M059J (cell line): ENCODE results near the gene CDRT4. TPM values are rescaled to one million over a fixed set of nuclear protein-coding genes. Genes with fewer than 3 reads are reported as not detected.
"Not testable (repeated sequence)": the region's sequence is repeated elsewhere in the genome, so short reads cannot be mapped to it uniquely, and the experiment has no call there.

ENCODE experiments used
- DNase-seq: peaks from one replicate; pipeline ENCODE4 v3.0.0-alpha.2; 2012; ENCODE audit warnings: low read depth
- total RNA-seq: library from RNA; depleted of rRNA; stranded (reverse); fragments of >200 nt; shearing (Covaris generic); gene quantifications from 2 replicates; pipeline ENCODE4 v1.2.3, GENCODE V29; 2014

The CDRT4 gene
- total RNA-seq, 1 experiment from 2014 or later: 0.59 TPM

DNA sequence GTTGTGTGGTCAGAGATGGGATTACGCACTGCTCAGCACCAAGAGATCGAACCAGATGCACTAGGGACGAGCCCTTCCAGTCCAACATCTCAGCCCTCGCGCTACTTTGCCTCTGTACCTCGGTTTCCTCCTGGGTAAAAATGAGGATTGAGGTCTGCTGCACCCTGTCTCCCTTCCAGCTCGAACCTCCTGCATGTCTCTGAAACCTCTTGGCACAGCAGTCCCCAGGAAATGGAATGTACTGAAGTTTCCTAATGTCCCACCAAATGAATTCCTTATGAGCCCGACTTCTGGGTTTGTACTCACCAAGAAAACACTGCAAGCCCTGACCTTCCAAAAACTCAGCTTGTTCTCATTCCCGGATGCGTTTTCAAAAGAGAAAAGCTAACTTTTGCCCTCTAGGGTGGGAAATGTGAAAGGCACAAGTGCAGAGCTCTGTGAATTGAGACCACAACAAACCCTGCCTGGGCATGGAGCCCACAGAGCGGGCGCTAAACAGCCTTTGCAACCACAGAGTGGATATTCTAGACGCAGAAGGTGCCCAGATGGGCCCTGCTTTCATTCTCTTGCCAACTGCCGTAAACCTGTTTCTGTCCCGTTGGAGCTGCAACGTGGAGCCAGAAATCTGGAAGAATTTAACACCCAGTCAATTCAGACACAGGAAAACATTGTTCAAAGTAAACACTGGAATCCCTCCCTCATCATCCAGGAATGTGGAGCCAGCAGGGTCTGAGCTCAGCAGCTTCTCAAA, 10.3 kb downstream of the CDRT4 start:
- DNase-seq: peak; percentile 85

DNA sequence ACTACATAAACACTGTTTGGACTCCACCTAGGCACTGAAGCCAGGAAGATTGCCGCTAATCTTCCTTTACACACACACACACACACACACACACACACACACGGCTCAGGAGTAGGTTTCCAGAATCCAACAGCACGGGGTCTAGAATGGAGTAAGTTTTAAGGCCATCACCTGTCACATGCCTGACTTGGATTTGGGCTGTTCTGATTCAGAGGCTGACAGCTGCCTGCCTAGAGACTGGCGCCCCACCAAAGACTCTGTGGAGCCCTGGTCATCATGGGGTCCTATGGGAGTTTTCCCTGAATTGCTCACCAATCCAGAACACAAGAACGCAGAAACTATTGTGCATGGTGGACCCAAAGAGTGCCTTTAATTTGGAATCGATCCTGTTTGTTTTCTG, 10.9 kb downstream of the CDRT4 start:
- no peak for DNase-seq

DNA sequence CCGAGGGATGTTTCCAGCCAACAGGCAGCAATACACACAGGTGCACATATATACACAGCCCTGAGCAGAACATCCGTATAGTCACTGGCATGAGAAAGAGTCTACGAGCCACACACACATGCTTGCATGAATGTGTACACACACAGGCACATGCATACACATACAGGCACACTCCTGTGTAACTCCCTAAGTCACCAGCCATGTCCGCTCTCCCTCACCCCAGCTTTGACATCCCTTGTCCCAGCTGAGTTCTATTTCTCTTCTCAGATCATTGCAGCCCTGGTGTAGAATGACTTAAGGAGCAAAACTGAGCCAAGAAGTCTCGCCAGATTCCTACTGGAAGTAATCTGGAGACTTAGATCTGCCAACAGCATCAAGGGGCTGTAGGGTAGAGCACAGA, 13.1 kb downstream of the CDRT4 start:
- DNase-seq: no peak

GRCh38 chr17:15453782-15454181, 13.6 kb downstream of the CDRT4 start:
- no peak for DNase-seq

GRCh38 chr17:15453246-15453645, 14.2 kb downstream of the CDRT4 start:
- peak; percentile 45 for DNase-seq

GRCh38 chr17:15452746-15453145, 14.7 kb downstream of the CDRT4 start:
- DNase-seq: no peak

DNA sequence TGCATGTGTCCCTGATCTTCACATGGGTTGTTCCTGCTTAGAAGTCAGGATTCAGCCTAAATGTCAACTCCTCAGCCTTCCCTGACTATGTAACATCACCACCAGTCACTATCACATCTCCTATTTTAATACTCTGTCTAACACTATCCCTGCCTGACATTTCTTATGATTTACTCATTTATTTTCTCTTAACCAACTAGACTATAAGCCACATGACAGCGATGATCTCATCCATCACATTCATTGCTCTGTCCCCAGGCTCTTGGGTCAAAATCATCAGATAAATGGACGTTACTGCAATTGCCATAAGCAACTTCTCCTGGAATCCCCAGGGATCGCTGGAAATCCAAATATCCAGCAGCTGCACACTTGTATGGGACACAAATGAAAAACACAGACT, 15.7 kb downstream of the CDRT4 start:
- peak; percentile 68 for DNase-seq

DNA sequence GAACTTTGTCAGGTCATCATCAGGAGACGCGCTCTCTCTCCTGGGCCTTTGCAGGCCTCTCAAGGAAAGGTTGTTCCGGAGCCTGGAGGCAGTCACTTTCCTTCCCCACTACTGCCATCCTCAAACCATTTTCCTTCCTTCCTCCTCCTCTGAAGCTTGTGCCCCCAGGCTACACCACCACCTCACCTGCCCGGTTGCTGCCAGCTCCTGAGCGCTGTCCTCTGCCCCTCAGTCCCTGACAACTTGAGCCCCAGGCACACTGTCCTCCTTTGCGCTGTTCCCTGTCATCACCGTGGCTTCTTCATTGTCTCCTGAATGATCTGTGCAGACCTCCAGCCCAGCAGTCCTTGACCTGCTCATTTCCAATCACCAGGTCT, 18.9 kb downstream of the CDRT4 start:
- no peak for DNase-seq

GRCh38 chr17:15447928-15448579, 19.4 kb downstream of the CDRT4 start:
- DNase-seq: no peak

DNA sequence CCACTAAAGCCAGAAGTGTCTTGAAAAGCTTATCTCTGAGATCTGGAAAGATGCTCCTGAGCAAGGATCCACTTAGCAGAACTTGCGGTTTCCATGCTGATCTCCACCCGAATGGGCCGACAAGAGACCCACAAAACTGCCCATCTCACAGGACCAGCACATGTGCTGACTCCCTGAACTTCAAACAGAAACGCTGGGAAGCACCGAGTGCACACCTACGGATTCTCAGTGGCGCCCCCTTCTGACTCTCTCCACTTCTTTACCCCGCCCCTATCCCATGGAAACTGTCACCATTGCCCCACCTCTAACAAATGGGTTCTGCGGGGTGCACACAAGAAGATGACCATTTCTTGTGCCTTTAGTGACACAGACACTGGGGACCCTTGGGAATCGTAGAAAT, 21.4 kb downstream of the CDRT4 start:
- DNase-seq: no peak

- DNase-seq: peak; percentile 89
These were observed 22.6 kb downstream of the CDRT4 start for GRCh38 chr17:15444805-15445204.

GRCh38 chr17:15442311-15443180, 24.9 kb downstream of the CDRT4 start:
- no peak for DNase-seq

- DNase-seq: no peak
These were observed 26.1 kb downstream of the CDRT4 start for GRCh38 chr17:15441315-15441714.

DNA sequence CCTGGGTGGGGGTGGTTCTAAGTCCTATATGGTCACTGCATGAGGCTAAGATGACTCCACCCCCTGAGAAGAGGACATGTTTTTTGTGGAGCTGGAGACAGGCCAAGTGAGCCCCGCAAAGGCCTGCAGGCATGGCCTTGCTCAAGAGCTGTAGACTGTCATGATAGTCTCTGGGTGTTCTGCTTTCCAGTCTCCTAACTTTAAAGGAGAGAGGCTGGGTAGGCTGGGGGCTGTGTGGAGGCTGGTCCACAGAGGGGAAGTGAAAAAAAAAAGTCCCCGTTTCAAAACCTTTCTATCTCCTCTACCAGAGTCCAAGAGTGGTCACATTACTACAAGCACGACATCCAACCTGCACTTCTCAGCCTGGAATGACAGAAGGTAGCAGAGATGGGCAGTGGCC, 27.1 kb downstream of the CDRT4 start:
- no peak for DNase-seq

DNA sequence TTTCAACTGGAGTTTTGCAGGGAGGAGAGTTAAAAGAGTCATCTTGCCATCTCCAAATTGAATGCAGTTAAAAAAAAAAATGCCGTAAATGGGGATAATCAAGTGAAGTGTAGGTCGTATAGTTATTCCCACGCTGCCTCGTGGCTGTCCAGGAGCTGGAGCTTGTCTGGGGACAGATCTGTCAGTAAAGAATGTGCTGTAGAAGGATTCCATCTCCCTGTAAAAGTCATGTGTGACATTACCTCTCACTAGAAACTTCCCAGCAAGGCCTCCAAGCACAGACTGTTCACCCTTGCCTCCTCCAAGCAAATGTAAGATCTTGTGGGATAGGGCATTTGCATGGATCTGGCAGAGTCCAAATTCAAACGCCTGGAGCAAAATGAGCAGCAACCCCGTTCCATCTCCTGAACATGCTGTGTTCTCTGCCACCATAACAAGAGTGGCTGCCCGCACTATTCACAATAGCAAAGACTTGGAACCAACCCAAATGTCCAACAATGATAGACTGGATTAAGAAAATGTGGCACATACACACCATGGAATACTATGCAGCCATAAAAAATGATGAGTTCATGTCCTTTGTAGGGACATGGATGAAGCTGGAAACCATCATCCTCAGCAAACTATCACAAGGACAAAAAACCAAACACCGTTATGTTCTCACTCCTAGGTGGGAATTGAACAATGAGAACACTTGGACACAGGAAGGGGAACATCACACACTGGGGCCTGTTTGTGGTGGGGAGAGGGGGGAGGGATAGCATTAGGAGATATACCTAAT, 28.0 kb downstream of the CDRT4 start:
- not testable (repeated sequence) for DNase-seq

DNA sequence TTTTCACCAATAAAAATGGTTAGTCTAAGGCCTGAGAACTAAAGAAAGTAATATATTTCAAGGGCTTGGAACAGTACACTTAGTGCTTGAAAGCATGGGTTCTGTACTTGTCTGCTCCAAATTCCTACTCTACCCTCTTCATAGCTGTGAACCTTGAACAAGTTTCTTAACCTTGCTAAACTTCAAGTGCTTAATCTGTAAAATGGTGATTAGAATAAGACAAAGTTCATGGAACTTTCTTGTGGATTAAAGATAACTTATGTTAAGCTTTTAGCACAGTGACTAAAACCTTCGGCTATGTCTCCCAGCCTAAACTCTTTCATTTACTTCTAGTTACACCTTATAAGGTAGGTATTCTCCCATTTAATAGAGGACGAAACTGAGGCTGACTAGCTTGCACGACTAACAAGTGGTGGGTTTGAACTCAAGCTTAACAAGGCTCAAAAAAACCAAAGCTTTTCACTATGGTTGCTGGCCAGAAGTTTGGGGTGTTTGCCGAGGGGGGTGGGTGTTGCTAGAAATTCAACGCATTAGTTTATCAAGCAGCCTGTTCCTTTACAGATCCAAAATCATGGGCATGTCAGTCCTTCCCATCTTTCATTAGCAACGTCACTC, 28.8 kb downstream of the CDRT4 start:
- no peak for DNase-seq

GRCh38 chr17:15437303-15437635, 30.2 kb downstream of the CDRT4 start:
- DNase-seq: no peak

GRCh38 chr17:15436473-15437302, 30.7 kb downstream of the CDRT4 start:
- peak; percentile 29 for DNase-seq

GRCh38 chr17:15434956-15435355, 32.5 kb downstream of the CDRT4 start:
- no peak for DNase-seq

GRCh38 chr17:15432807-15433611, 34.4 kb downstream of the CDRT4 start:
- no peak for DNase-seq
